Stomach (tissue), 9 donors: ENCODE results near the gene FAM83F. TPM values are rescaled to one million over a fixed set of nuclear protein-coding genes. Genes with fewer than 3 reads are reported as not detected.

Source experiments
- DNase-seq, 2 donors: peaks; one replicate each; pipeline versions ENCODE4 v3.0.0 to v3.0.0-alpha.2; 2013 to 2019
- H3K27ac ChIP-seq, 5 donors: fragments of 200-600 bp in 4 of 5; sonication (generic) in 4 of 5; one replicate each; pipeline ENCODE4 v1.5.1; 2013 to 2019; ENCODE audit warnings: mild to moderate bottlenecking in 1 of 5, moderate library complexity in 1 of 5
- H3K27me3 ChIP-seq, 3 donors: fragments of 200-600 bp; sonication (generic); one replicate each; pipeline ENCODE4 v1.5.1; 2017 to 2019; ENCODE audit warnings: mixed run types in 1 of 3
- H3K36me3 ChIP-seq, 4 donors: fragments of 200-600 bp; sonication (generic); 1 replicate in 3 of 4; 2 replicates in 1 of 4; pipeline ENCODE4 v1.5.1; 2016 to 2019
- H3K4me1 ChIP-seq, 4 donors: fragments of 200-600 bp; sonication (generic); one replicate each; pipeline ENCODE4 v1.5.1; 2016 to 2019
- H3K4me3 ChIP-seq, 4 donors: fragments of 200-600 bp; sonication (generic) in 3 of 4; one replicate each; pipeline ENCODE4 v1.5.1; 2016 to 2019; ENCODE audit warnings: mild to moderate bottlenecking in 1 of 4
- H3K9me3 ChIP-seq, 4 donors: fragments of 200-600 bp; sonication (generic); one replicate each; pipeline ENCODE4 v1.5.1; 2016 to 2019
- EP300 ChIP-seq: sonication (generic); formaldehyde crosslinking; IDR thresholded peaks from one replicate; pipeline ENCODE4 v1.6.1; 2017; ENCODE audit warnings: antibody characterized with exemption
- POLR2A ChIP-seq, 4 donors: fragments of 450-650 bp; IDR thresholded peaks; one replicate each; pipeline ENCODE4 v1.6.1; 2016; ENCODE audit warnings: antibody characterized with exemption in 4 of 4, control low read depth in 2 of 4, mild to moderate bottlenecking in 1 of 4, moderate library complexity in 1 of 4
- POLR2AphosphoS5 ChIP-seq, 3 donors: sonication (generic); formaldehyde crosslinking; IDR thresholded peaks; one replicate each; pipeline ENCODE4 v1.6.1; 2016; ENCODE audit warnings: antibody characterized with exemption in 3 of 3
- whole genome bisulfite sequencing, 5 donors: extraction: QIAGEN DNeasy Blood & Tissue Kit in 3 of 5; methylation state at CpG; one replicate each; pipeline versions ENCODE4 v1.1.5 to v1.1.7; 2013 to 2018; 5-methylcytosine and 5-hydroxymethylcytosine counted together
- intact Hi-C: fragments of 100-400 bp; cut with DNase I; formaldehyde crosslinking; loops from one replicate; pipeline ENCODE4 v1.15.1; 2023; ENCODE audit warnings: low total_unique reads
- polyA plus RNA-seq, 3 donors: library from polyadenylated mRNA; stranded (reverse); fragments of 200-250 nt; gene quantifications; one replicate each; pipeline ENCODE4 v1.2.3, GENCODE V29; 2013
- total RNA-seq, 5 donors: library from RNA; depleted of rRNA; stranded (reverse); fragments of >200 nt; gene quantifications; one replicate each; pipeline versions ENCODE4 v1.1.0 to v1.2.3, GENCODE V29; 2014 to 2016
- TF ChIP-seq, protein P1 (sequence below), 7 experiments: fragments of 450-650 bp in 4 of 7; fragments of 200-600 bp in 3 of 7; sonication (generic) in 3 of 7; IDR thresholded peaks; one replicate each; pipeline ENCODE4 v1.5.1; 2016 to 2019; ENCODE audit warnings: antibody characterized with exemption in 7 of 7, control low read depth in 2 of 7, mild to moderate bottlenecking in 1 of 7
- donor health status: healthy with polysubstance abuse.
- donor health status: Bipolar disorder and iron deficiency.
- donor health status: healthy.

Gene FAM83F
- total and polyA plus RNA-seq, 8 donors: under 0.01 to 17.4 (median 7.6) TPM

DNA sequence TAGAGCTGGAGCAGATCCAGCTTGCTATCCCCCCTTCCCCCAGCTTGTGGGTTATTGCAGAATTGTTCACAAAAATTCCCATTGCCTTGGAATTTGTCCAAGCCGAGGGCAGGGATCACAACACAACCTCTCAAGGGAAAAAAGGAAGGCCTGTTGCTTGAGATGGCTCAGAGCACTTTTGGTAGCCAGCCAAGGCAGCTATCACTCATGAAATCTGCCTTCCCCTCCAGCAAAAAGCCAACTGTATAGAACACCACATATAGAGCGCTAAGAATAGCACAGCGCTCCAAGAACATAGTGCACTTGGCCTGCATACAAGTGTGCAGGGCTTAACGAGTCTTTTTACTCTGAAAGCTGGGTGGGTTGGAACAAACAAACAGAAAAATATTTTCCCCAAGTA, 46.2 kb downstream of the FAM83F start:
- Histone ChIP-seq H3K27ac (peak overlapping the region in 3 of 5 donors; percentile 1 to 52 (median 27)), H3K27me3 (peaks cover 0 to 11% (median 0%) of the 10 kb centered on the region in 3 donors), H3K4me3 (no peak overlapping the region), H3K9me3 (no peaks in the 10 kb centered on the region), H3K4me1 (peaks cover 10 to 38% (median 27%) of the 10 kb centered on the region in 4 donors), H3K36me3 (no peaks in the 10 kb centered on the region)
- DNase-seq: peak in 1 of 2 donors; percentile 93
- TF ChIP-seq, protein P1, sequence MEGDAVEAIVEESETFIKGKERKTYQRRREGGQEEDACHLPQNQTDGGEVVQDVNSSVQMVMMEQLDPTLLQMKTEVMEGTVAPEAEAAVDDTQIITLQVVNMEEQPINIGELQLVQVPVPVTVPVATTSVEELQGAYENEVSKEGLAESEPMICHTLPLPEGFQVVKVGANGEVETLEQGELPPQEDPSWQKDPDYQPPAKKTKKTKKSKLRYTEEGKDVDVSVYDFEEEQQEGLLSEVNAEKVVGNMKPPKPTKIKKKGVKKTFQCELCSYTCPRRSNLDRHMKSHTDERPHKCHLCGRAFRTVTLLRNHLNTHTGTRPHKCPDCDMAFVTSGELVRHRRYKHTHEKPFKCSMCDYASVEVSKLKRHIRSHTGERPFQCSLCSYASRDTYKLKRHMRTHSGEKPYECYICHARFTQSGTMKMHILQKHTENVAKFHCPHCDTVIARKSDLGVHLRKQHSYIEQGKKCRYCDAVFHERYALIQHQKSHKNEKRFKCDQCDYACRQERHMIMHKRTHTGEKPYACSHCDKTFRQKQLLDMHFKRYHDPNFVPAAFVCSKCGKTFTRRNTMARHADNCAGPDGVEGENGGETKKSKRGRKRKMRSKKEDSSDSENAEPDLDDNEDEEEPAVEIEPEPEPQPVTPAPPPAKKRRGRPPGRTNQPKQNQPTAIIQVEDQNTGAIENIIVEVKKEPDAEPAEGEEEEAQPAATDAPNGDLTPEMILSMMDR (IDR thresholded peaks at IDR 0.05): no peak
- TF ChIP-seq POLR2A (IDR thresholded peaks at IDR 0.05) (no peak), EP300 (no peak), POLR2AphosphoS5 (IDR thresholded peaks at IDR 0.05) (no peak)
- intact Hi-C loops: no loop called here
- 18 to 30% (median 26%) methylated on average over 2 to 4 of the region's 4 CpGs for WGBS, 5 donors

DNA sequence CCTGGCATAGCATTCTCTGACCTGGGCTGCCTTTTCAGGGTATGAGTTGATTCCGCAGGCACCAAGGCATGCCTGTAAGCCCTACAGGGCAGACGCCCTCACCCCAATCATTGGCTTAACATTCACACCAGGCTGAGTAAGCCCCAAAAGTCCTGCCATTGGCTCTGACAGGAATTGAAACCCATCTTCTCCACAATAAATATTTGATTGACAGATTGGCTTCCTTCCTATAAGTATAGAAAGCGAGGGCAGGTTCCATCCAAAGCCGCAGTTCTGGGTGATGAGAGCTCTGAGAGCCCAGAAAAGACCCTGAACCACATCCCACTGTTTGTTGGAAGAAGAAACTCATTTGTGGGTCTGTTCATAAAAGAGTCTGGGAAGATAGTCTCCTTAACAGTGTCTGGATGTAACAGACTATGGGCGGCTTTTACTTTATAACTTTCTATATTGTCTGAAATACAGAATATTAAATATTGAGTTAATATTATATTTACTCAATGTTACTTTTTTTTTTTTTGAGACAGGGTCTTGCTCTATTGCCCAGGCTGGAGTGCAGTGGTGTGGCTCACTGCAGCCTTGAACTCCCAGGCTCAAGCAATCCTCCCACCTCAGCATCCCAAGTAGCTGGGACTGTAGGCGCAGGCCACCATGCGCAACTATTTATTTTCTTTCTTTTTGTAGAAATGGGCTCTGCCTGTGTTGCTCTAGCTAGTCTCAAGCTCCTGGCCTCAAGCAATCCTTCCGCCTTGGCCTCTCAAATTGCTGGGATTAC, 46.8 kb downstream of the FAM83F start:
- Histone ChIP-seq H3K36me3 (no peaks in the 10 kb centered on the region), H3K27ac (peak overlapping the region in 3 of 5 donors; percentile 1 to 52 (median 27)), H3K4me1 (peaks cover 14 to 44% (median 30%) of the 10 kb centered on the region in 4 donors), H3K27me3 (peaks cover 0 to 11% (median 0%) of the 10 kb centered on the region in 3 donors), H3K9me3 (no peaks in the 10 kb centered on the region), H3K4me3 (no peak overlapping the region)
- intact Hi-C loops: no loop called here
- no peak for DNase-seq
- TF ChIP-seq EP300 (no peak), POLR2A (IDR thresholded peaks at IDR 0.05) (no peak), POLR2AphosphoS5 (IDR thresholded peaks at IDR 0.05) (no peak)
- TF ChIP-seq, protein P1 (IDR thresholded peaks at IDR 0.05): no peak
- 66 to 80% (median 77%) methylated on average over 8 of the region's 8 CpGs for WGBS, 5 donors

DNA sequence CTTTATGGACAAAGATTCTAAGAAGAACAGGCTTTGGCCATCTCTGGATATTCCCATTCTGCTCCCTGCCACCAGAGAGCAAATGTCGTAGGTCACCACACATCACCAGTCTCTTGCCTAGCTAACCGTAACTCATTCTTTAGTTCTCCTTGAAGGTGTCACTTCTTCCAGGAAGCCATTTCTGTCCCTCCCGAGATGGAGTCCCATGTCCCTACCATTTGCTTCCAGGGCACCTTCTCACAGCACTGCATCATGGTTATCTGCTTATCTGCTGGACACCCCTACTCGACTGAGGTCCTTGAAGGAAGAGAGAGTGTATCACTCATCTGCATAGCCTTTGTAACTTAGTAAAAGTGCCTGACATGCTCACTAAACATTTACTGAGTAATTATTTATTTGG, 47.6 kb downstream of the FAM83F start:
- Histone ChIP-seq H3K4me1 (peaks cover 14 to 51% (median 33%) of the 10 kb centered on the region in 4 donors), H3K4me3 (no peak overlapping the region), H3K9me3 (no peaks in the 10 kb centered on the region), H3K36me3 (no peaks in the 10 kb centered on the region), H3K27ac (peak overlapping the region in 1 of 5 donors; percentile 96), H3K27me3 (peaks cover 0 to 11% (median 0%) of the 10 kb centered on the region in 3 donors)
- WGBS, 5 donors: 81 to 89% (median 84%) methylated on average over 4 of the region's 4 CpGs
- DNase-seq: no peak
- no peak for TF ChIP-seq POLR2A (IDR thresholded peaks at IDR 0.05)
- no peak for TF ChIP-seq EP300
- no peak for TF ChIP-seq POLR2AphosphoS5 (IDR thresholded peaks at IDR 0.05)
- TF ChIP-seq, protein P1 (IDR thresholded peaks at IDR 0.05): no peak
- intact Hi-C loops: no loop called here

DNA sequence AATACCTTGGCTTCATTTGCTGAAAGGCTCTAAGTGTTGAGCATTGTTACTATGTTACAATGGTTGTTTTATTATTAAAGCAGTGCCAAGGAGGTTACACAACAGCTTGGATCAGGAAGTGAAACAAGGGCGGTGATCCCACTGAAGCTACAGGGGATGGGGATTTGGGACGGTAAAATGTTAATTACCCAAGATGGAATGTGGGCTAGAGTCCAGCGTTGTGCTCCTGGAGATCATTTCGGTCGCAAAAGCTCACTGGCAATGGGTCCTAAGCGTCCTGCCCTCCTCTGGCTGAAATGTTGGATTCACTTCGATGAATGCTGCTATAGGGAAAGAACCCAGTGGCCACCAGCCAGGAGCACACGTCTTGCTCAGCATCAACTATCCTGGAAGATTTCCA, 48.3 kb downstream of the FAM83F start:
- Histone ChIP-seq H3K4me3 (peak overlapping the region in 1 of 4 donors; percentile 88), H3K27ac (peak overlapping the region in 4 of 5 donors; percentile 92 to 98 (median 97)), H3K4me1 (peaks cover 14 to 57% (median 34%) of the 10 kb centered on the region in 4 donors), H3K36me3 (no peaks in the 10 kb centered on the region), H3K27me3 (peaks cover 0 to 11% (median 0%) of the 10 kb centered on the region in 3 donors), H3K9me3 (no peaks in the 10 kb centered on the region)
- TF ChIP-seq POLR2AphosphoS5 (IDR thresholded peaks at IDR 0.05) (peak in 1 of 3 donors; percentile 40), EP300 (no peak)
- 52 to 71% (median 66%) methylated on average over 8 of the region's 8 CpGs for WGBS, 5 donors
- intact Hi-C loops: no loop called here
- DNase-seq: peak in 1 of 2 donors; percentile 67

DNA sequence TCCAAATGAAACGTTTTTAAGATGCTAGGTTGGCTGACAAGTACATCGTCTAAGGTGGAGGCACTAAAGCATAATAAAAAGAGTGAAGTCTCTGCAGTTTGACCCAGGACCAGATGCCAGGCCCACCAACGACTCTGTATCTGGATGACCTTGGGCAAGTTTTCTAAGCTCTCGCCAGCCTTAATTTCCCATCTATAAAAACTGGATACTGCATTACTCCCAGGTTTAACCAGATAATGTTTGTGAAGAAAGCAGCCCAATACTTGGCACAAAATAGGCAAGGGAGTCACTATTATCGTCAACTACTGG, 49.0 kb downstream of the FAM83F start:
- Histone ChIP-seq H3K36me3 (no peaks in the 10 kb centered on the region), H3K27me3 (peaks cover 0 to 5% (median 0%) of the 10 kb centered on the region in 3 donors), H3K27ac (peak overlapping the region; percentile 90 to 98 (median 96)), H3K4me1 (peaks cover 14 to 64% (median 35%) of the 10 kb centered on the region in 4 donors), H3K9me3 (no peaks in the 10 kb centered on the region), H3K4me3 (peak overlapping the region; percentile 80 to 95 (median 85))
- DNase-seq: no peak
- WGBS, 5 donors: 37 to 48% (median 41%) methylated on average over 5 of the region's 5 CpGs
- TF ChIP-seq EP300 (no peak), POLR2AphosphoS5 (IDR thresholded peaks at IDR 0.05) (no peak), POLR2A (IDR thresholded peaks at IDR 0.05) (no peak)
- TF ChIP-seq, protein P1 (IDR thresholded peaks at IDR 0.05): no peak
- intact Hi-C loops: no loop called here
